ENCODE data around the gene WDR5B.
"Not testable (repeated sequence)": the region's sequence is repeated elsewhere in the genome, so short reads cannot be mapped to it uniquely, and the experiment has no call there.

WDR5B gene

DNA sequence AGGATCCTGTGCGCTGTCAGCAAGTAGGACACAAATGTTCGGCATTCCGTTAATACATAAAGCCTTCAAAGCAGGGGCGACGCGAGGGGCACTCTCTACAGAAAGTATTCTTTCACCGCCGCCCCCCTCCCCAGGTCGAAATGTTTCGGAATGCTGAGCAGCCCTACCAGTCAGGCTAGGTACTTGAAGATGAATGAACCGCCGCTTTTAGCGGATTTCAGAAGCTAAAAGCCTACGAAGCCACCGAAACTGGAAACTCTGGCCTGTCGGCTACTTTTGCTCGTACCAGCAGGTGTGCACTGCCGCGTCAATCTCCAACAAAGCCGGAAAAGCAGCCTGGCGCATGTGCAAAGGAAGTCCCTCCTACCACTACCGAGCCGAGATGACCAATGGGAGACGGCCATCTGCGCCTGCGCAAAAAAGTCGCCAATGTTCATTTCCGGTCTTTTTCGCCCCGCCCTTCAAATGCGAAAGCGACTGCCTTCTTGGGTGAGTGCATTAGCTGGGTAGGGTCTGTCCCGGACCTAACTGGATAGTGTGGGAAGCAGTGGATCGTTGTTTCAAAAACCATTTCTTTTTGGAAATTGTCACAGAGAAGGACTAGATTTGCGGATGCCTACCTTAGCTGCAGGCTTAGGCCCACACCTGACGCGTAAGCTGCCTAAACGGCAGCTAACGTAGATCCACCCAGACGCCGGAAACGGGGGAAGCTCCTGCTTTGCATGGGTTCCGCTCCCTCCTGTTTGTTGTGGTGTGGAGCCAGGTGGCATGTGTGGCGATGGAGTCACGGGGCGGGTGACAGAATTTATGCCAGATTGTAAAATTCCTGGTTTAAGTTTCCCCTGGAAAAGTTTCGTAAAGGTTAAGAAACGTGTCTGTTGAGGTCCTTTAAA, at the start of gene WDR5B:
TSS of gene WDR5B (minus strand) at position 301 of the 893 bp plus-strand sequence. CDS start 534 bp downstream, outside the sequence.
- no peak for DNase-seq

DNA sequence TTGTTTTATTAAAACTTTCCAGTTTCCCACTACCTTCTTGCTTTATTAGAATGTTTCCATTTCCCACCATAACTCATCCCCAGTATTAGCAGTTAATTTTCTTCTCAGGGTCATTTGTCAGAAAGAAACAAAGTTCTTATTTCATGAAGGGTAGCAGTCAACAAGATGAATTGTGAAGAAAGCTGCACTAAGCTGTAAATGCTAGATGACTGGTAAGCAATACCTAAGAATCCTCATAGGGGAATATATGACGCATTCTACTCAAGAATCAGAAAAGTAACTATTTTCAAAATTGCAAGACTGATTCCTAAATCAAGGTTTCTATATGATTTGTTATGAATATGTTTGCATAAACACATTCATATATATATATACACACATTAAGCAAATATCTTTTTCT, 48.8 kb upstream of the WDR5B start:
- DNase-seq = no peak

DNA sequence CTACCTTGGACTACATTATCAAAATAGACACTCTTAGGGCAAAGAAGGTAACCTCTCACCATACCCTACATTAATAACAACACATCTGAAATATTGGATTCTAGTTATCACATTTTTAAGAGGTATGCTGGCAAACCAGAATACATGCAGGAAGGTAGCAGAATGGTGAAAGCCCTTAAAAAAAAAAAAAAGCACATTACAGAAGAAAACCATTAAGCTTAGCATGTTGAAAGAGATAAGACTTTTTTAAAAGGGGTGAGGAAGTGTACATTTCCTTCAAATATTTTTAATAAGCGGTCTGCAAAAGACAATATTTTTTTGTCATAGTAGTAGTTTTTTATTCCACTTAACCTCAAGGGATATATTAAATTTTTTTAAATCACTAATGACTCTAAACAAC, 46.5 kb upstream of the WDR5B start:
- no peak for DNase-seq

DNA sequence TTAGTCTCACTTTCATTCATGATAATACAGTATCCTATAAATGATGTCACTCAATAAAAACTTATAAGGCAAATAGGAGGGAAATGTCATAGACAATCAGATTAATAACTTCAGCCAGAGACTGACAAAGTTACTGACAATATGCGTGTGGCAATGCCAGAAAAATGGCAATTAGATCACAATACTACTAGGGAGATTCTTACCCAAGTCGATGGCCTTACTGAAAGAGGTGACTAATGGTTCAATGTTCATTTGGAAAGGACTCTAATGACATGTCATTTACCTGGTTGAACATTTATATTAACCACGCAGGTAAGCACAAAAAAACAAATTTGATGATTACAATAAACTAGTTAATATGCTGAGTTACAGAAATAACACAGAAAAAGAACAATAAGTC, 45.9 kb upstream of the WDR5B start:
- DNase-seq = no peak

DNA sequence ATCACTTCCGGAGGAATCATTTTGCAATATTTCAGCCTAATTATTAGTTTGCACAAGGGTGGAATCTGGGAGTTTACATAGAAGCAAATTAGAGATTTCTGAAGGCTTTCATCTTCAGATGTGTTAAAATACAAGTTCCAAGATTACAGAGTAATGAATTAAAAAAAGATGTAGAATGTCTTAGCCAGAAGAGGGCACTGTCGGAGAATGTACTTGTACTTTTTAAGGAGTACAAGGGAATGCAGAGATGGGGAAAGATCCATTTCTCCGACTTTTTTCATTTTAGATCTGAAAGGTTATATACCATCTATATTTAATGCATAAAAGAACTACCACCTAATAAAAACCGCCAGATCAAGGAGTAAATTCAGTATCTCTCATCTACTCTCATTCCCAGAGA, 43.1 kb upstream of the WDR5B start:
- DNase-seq = no peak

DNA sequence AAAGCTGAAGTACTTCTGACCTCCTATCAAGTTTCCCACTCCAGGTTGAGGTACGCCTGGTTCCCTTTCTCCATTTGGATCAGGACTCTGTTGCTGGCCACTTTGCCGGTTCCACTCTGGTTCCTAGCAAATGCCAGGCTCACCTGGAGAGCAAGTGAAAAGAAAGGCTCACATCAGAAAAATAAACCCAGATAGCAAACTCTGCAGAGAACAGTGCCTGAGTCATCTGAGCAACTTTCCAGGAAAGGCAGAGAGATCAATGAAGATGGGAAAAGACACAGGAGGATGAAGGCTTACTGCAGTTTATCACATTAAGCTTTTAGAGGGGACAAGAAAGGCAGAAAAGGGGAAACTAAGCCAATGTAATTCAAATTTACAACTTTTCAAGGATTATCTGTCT, 41.8 kb upstream of the WDR5B start:
- no peak for DNase-seq

DNA sequence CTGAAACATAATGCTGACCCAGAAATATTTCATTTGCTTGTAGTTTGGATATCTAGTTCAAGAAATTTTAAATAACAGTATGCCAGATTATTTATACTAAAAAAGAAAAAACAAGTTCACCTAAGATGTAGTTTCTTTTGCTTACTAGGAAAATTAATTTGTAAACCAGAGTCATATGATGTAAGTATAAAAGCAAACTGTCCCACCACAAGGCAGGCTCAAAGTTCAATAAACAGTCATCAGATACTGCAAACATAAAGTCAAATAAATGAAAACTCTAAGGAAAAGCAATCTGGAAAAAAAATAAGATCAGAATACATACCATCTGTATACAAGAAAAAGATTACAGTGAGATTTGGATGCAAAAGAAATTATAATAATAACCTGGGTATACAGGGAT, 40.2 kb upstream of the WDR5B start:
- no peak for DNase-seq

DNA sequence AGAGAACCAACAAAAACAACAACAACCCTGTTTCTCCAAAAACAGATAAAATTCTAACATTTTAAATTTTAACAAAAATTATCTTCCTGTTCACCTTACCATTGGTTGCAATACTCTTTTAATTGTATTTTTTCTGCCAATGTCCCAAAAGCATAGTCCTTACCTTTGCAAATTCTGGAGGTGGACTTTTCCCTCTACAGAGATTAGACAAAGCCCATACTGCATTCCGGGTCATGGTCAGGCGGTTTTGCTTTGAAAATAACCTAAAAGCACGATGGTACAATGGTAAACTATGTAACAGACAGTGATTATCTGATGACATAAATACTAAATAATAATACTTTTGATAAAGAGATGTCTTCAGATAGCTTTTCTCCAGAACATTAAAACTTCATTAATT, 35.5 kb upstream of the WDR5B start:
- DNase-seq = no peak

DNA sequence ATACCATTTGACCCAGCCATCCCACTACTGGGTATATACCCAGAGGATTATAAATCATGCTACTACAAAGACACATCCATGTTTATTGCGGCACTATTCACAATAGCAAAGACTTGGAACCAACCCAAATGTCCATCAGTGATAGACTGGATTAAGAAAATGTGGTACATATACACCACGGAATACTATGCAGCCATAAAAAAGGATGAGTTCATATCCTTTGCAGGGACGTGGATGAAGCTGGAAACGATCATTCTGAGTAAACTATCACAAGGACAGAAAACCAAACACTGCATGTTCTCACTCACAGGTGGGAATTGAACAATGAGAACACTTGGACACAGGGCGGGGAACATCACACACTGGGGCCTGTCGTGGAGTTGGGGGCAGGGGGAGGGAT, 32.4 kb upstream of the WDR5B start:
- DNase-seq = not testable (repeated sequence)

DNA sequence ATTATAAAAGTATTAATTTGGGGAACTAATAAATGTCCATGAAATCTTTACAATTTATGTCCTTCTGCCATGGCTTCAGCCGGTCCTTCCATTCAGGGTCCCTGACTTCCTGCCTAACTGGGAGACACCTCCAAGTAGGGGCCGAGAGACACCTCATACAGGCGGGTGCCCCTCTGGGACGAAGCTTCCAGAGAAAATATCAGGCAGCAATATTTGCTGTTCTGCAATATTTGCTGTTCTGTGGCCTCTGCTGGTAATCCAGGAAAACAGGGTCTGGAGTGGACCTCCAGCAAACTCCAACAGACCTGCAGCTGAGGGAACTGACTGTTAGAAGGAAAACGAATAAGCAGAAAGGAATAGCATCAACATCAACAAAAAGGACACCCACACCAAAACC, 28.6 kb upstream of the WDR5B start:
- DNase-seq = not testable (repeated sequence)

DNA sequence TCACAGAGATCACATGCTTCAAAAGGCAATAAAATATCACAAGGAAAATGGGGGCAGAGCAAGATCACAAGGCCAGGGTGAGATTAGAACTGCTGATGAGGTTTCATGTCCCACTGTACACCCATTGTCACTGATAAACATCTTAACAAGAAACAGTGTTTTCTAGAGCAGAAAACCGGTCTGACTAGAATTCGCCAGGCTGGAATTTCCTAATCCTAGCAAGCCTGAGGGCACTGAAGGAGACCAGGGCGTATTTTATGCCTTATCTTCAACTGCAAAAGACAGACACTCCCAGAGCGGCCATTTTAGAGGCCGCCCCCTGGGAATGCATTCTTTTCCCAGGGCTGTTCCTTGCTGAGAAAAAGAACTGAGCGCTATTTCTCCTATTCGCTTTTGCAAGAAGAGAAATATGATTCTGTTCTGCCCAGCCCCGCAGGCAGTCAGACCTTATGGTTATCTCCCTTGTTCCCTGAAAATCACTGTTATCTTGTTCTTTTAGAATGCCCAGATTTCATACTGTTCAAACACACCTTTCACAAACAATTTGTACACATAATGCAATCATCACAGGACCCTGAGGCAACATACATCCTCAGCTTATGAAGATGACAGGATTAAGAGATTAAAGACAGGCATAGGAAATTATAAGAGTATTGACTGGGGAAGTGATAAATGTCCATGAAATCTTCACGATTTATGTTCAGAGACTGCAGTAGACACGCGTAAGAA, 28.1 kb upstream of the WDR5B start:
- DNase-seq = not testable (repeated sequence)

DNA sequence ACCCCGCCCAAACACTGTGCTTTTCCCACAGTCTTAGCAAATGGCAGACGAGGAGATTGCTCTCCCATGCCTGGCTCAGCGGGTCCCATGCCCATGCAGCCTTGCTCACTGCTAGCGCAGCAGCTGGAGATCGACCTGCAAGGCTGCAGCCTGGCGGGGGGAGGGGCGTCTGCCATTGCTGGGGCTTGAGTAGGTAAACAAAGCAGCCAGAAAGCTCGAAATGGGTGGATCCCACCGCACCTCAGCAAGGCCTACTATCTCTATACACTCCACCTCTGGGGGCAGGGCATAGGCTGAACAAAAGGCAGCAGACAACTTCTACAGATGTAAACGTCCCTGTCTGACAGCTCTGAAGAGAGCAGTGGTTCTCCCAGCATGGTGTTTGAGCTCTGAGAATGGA, 27.2 kb upstream of the WDR5B start:
- no peak for DNase-seq

DNA sequence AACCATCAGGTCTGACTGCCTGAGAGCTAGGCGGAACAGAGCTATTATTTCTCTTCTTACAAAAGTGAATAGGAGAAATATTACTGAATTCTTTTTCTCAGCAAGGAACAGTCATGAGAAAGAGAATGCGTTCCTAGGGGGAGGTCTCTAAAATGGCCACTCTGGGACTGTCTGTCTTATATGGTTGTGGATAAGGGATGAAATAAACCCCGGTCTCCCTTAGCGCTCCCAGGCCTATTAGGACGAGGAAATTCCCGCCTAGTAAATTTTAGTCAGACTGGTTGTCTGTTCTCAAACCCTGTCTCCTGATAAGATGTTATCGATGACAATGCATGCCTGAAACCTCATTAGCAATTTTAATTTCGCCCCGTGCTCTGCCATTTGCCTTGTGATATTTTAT, 20.1 kb upstream of the WDR5B start:
- DNase-seq = no peak

DNA sequence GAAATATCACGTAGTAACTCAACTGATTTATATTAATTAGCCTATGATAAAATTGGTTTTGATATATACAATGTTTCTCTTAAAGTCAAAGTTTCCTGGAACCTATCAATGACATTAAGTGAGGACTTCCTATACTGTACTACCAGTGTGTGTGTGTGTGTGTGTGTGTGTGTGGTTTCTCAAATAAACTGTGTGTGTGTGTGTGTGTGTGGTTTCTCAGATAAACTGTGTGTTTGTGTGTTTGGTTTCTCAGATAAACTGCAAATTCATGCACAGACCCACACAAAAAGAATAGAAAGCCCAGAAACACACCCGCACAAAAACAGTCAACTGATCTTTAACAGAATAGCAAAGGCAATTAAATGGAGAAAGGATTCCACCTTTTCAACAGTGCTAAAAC, 14.5 kb upstream of the WDR5B start:
- DNase-seq = no peak

DNA sequence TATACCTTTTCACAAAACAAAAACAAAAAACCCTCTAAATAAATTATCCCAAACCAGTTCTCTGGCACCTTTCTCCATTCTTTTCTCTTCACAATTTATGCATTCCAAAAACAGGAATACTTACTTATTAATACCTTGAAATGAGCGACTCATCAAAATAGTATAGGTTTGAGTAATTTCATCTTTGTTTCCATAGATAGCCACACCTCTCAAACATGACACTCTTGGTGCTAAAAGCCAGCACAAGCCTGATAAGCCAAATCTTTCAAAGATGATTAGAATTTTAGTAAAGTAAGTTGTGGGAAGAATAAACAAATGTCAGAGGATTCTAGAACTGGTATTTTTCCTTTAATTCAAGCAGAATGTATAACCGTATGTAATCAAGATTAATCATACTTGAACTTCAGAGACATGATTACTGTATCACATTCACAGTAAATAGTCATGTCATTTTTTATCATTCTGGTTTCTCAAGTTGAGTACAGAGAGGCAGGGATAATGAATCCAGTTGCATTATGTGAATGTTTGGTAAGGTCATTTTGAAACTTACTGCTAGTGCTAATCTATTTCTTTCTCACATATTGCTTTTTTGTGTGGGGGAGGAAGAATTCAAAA, 12.1 kb upstream of the WDR5B start:
- no peak for DNase-seq

DNA sequence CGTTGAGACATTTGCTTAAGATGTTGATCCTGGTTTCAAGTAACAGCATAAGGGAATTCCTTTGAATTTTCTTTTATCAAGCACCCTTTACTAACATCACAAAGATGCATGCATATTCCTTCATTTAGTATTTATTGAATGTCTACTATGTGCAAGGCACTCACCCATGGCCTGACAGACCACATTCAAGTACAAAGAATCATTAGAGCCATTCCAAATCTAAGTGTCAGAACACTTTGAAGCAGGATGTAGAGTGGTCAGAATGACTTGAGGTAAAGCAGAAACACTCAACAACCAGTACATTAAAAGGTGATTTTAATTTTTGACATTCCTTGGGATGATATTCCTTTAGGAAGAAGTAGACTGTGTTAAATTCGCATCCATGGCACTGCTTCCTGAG, 6.0 kb upstream of the WDR5B start:
- DNase-seq = no peak

DNA sequence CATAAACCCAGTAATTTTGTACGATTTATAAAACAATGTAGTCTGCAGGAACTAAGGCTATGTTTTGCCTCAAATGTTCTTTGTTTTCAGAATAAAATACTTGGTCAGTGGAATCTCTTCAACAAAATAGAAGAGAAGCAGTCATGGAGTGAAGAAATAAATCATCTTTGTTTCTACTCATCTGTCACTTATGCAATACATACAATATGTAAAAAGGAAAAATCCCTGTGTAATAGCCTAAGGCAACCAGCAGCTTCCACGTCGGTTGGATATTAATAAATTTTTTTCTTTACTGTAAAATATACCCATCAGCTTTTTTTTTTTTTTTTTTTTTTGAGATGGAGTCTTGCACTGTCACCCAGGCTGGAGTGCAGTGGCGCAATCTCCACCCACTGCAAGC, 5.2 kb upstream of the WDR5B start:
- no peak for DNase-seq

DNA sequence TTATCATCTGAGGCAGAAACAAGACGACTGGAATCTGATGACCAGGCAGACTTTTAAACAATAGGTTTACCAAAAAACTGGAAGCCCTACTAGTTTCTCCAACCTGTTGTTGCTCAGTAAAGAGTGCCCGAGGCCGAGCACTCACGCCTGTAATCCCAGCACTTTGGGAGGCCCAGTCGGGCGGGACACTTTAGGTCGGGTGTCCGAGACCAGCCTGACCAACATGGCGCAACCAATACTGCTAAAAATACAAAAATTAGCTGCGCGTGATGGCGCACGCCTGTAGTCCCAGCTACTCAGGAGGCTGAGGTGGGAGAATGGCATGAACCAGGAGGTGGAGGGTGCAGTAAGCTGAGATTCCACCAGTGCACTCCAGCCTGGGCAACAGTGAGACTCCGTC, 1.1 kb upstream of the WDR5B start:
- no peak for DNase-seq

DNA sequence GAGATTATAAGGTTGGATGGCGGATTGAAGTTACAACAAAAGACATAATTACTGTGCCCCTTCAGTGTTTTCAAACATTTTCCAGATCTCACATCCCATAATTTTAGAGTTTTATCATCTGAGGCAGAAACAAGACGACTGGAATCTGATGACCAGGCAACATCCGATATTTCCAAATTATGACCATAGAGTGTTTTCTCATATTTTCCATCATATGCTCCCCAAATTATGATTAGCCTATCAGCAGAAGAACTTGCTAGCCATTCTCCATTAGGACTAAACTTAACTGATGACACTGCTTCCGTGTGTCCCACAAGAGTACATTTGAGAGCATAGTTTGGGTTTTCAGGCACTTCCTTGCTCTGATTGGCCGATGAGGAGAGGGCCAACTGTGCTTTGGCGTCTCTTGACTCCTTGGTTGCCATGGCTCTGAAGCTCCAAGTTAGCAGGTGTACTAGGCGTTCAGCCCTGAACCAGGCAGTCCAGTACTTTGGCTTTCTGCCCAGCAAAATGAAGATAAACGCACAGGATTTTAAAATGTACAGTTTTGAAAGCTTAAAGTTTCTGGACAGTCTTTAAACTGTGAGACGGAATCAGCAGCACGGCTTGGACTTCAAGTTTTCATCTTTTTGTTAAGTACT, 638 bp downstream of the WDR5B start:
- no peak for DNase-seq

DNA sequence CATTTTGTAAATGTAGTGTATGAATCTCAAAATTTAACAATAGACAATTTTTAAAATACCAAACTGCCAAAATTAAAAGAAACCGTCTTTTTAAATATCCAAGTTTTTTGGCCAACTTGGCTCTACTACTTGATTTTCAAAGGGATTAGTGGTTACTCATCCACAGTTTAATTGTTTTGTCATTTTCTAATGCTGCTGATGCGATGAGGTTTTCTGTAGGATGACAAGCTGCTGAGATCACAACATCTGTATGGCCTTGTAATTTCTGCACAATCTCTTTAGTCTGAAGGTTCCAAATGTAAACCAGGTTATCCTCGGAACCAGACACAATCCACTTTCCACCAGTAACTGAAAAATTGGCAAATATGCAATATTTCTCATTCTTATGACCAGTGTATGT, 1.5 kb downstream of the WDR5B start:
- DNase-seq = no peak

DNA sequence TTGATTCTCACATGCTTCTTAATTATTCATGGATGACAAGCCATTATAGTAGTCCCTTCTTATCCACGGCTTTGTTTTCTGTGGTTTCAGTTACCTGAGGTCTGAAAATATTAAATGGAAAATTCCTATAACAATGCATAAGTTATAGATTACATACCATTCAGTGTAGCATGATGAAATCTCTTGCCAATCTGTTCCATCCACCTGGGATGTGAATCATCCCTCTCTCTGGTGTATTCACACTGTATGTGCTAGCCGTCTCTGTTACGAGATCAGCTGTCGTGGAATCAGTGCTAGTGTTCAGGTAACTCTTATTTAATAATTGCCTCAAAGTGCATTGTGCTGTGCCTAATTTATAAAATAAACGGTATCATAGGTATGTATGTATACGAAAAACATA, 5.2 kb downstream of the WDR5B start:
- DNase-seq = no peak

DNA sequence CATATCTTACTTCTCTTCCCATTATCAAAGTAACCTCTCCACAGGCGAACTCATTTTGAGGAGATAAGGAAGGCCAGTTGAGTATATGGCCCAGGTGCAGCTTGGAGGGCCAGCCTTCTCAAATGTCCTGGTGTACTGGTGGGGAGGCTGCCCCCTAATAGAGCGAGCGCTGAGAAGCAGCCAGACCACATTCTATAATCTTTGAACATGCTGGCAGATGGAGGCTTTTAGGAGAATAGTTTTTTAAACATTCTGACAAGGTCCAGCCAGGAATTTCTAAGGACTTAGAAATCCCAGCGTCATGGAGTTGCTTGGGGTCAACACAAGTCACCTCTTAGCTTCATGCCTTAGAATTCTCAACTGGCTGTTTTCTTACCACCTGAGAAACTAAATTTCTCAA, 5.8 kb downstream of the WDR5B start:
- no peak for DNase-seq

DNA sequence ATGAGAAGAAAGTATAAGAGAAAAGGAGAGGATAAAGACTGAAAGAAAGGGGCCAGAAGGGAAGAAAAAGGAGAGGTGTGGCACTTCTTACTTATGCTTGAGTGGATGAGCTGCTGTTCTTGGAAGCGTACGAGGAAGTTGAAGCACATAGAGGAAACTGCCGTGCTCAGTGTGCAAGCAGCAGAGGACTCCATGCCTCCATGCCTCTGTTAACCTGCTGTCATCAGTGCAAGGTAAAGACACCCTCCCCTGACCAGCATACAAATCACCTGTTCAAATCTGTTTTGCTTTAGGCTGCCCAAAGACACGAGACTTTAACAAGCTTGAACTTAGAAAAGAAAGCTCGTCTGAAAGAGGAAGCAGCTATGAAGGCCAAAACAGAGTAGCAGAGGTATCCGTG, 6.4 kb downstream of the WDR5B start:
- DNase-seq = no peak

DNA sequence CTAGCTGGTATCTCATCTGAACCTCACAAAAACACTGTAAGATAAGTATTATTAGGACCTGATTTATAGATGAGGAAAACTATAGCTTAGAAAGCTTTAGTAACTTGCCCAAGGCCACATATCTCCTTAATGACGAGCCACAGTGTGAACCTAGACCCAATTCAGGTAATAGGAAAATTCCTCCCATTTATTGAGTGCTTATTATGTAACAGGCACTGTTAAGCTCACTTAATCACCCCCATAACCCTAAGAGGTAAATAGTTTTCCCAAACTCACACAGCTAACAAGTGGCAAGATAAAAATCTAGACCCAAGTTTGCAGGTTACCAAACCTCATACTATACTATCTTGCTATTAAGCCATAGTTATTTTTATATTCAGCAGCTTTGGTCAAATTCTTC, 7.9 kb downstream of the WDR5B start:
- no peak for DNase-seq

All from activated naive CD4-positive, alpha-beta T cell (primary cell).